HG02884 (cell line): ENCODE data around the gene APCDD1.
"Not testable (repeated sequence)": the region's sequence is repeated elsewhere in the genome, so short reads cannot be mapped to it uniquely, and the experiment has no call there.

Source experiments
- ATAC-seq: cut with Tn5 transposase; IDR thresholded peaks from one replicate; pipeline ENCODE4 v1.9.1; 2021; ENCODE audit warnings: mild to moderate bottlenecking, moderate library complexity; ENCODE audit not compliant: unreplicated experiment

APCDD1 gene

GRCh38 chr18:10524507-10525370, 70.3 kb downstream of the APCDD1 start:
- ATAC-seq, result no peak

- ATAC-seq, result no peak
Observed at GRCh38 chr18:10525371-10525691, 70.9 kb downstream of the APCDD1 start.

GRCh38 chr18:10525697-10526560, 71.5 kb downstream of the APCDD1 start, which contains the start of gene NAPG:
Gene NAPG (plus strand): TSS chr18:10526027. CDS start chr18:10526103, 76 bp downstream.
- ATAC-seq, result peak; percentile 56

DNA sequence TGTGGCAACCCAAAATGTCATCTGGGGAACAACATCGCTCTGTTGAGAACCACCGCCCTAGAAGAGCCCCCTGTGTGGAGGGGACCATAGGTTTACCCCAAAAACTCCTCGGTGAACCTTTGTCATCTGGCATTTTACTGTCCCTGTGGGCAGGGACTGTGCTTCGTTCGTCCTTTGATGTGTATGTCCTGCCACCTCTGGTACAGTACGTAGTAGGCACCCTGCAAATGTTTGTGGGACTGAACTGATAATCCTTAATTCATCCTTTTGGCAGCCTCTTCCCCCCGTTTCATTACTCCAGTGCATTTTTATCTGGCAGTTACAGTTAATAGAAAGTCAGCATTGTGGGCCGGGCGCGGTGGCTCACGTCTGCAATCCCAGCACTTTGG, 72.1 kb downstream of the APCDD1 start:
- ATAC-seq, result no peak

DNA sequence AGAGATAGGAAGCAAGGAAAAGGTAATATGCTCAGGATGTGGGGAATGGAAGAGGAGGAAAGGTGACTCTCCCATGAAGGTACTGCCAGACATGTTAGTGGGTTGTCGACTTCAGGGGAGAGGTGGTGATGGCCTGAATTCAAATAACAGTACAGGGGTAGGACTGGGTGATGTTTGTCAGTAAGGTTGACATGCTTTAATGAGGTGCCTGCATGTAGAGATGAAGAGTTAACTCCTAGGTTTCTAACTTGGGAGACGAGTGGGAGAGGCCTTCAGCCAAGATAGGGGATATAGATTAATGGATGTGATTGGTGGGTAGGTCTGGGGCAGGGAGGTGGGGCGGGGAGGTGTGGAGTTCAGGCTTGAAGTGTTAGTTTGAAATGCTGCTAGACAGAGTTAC, 74.0 kb downstream of the APCDD1 start:
- ATAC-seq, result no peak

GRCh38 chr18:10530002-10530401, 75.6 kb downstream of the APCDD1 start:
- ATAC-seq, result no peak

DNA sequence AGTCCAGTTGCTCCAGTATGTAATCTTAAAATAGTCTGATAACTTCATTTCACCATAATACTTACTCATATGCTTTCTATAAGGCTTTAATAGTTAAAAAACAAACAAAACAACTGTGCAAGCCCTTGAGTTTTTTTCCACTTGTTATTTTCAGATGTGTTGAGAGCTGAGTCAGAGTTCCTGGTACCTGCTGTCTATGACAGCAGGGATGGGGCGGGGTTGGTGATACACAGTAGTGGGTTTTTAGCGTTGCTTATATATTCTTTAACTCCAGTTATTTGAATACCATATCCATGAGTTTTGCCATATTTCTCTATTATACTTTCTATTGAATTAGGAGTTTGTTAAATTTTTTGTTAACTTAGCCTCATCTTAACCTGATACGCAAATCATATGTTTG, 76.4 kb downstream of the APCDD1 start:
- no peak for ATAC-seq

GRCh38 chr18:10533111-10533510, 78.7 kb downstream of the APCDD1 start:
- ATAC-seq, result no peak

GRCh38 chr18:10536280-10536679, 81.8 kb downstream of the APCDD1 start:
- ATAC-seq, result no peak

GRCh38 chr18:10537765-10538164, 83.3 kb downstream of the APCDD1 start:
- no peak for ATAC-seq

- not testable (repeated sequence) for ATAC-seq
Observed at GRCh38 chr18:10539124-10539523, 84.7 kb downstream of the APCDD1 start.
